Renal pelvis (tissue), 4 donors: ENCODE measurements around the gene DMXL1. TPM values are rescaled to one million over a fixed set of nuclear protein-coding genes. Genes with fewer than 3 reads are reported as not detected.

ENCODE experiments used
- DNase-seq: peaks from one replicate; pipeline ENCODE4 v3.0.0-alpha.2; 2013
- polyA plus RNA-seq, 3 donors: library from polyadenylated mRNA; unstranded; fragments of 120-200 nt; gene quantifications; one replicate each; pipeline ENCODE4 v1.2.1, GENCODE V29; 2013; ENCODE audit not compliant: insufficient read length in 3 of 3

DMXL1 gene
- polyA plus RNA-seq, 3 donors = 41.6 to 59.9 (median 56.3) TPM

GRCh38 chr5:119269061-119269944, 198.4 kb downstream of the DMXL1 start:
- peak; percentile 21 for DNase-seq

GRCh38 chr5:119270121-119270565, 199.3 kb downstream of the DMXL1 start:
- no peak for DNase-seq

- DNase-seq = no peak
Observed at GRCh38 chr5:119270960-119271757, 200.3 kb downstream of the DMXL1 start.

- DNase-seq = no peak
Observed at GRCh38 chr5:119271758-119272730, 201.2 kb downstream of the DMXL1 start.

GRCh38 chr5:119273391-119273839, 202.5 kb downstream of the DMXL1 start:
- DNase-seq = no peak

- DNase-seq = no peak
Observed at GRCh38 chr5:119274030-119274766, 203.3 kb downstream of the DMXL1 start.

- DNase-seq = no peak
Observed at GRCh38 chr5:119274767-119275130, 203.9 kb downstream of the DMXL1 start.

GRCh38 chr5:119275146-119275545, 204.3 kb downstream of the DMXL1 start:
- no peak for DNase-seq

- no peak for DNase-seq
Observed at GRCh38 chr5:119275601-119276173, 204.8 kb downstream of the DMXL1 start.

GRCh38 chr5:119276978-119277377, 206.1 kb downstream of the DMXL1 start:
- no peak for DNase-seq

GRCh38 chr5:119279093-119279492, 208.2 kb downstream of the DMXL1 start:
- no peak for DNase-seq

GRCh38 chr5:119280380-119280779, 209.5 kb downstream of the DMXL1 start:
- DNase-seq = no peak

GRCh38 chr5:119282628-119283027, 211.7 kb downstream of the DMXL1 start:
- no peak for DNase-seq

GRCh38 chr5:119284031-119284430, 213.1 kb downstream of the DMXL1 start:
- no peak for DNase-seq

GRCh38 chr5:119285070-119285916, 214.4 kb downstream of the DMXL1 start:
- no peak for DNase-seq

- DNase-seq = no peak
Observed at GRCh38 chr5:119286511-119287488, 215.9 kb downstream of the DMXL1 start.

GRCh38 chr5:119287547-119288111, 216.7 kb downstream of the DMXL1 start:
- DNase-seq = no peak
